Iris pigment epithelial cell (primary cell): ENCODE measurements around the gene CPNE2.
"Not testable (repeated sequence)": the region's sequence is repeated elsewhere in the genome, so short reads cannot be mapped to it uniquely, and the experiment has no call there.

ENCODE experiments used
- DNase-seq: peaks from one replicate; pipeline ENCODE4 v3.0.0-alpha.2; 2011; ENCODE audit warnings: low read depth

CPNE2 gene

GRCh38 chr16:57167953-57168352, 75.6 kb downstream of the CPNE2 start:
- DNase-seq: peak; percentile 83

GRCh38 chr16:57169327-57169726, 76.9 kb downstream of the CPNE2 start:
- DNase-seq: no peak

GRCh38 chr16:57172721-57173290, 80.4 kb downstream of the CPNE2 start:
- DNase-seq: no peak

- DNase-seq: peak; percentile 59
Observed at GRCh38 chr16:57175896-57176295, 83.5 kb downstream of the CPNE2 start.

- DNase-seq: no peak
Observed at GRCh38 chr16:57178196-57178595, 85.8 kb downstream of the CPNE2 start.

GRCh38 chr16:57178793-57179212, 86.4 kb downstream of the CPNE2 start:
- DNase-seq: peak; percentile 47

- no peak for DNase-seq
Observed at GRCh38 chr16:57179215-57179828, 86.9 kb downstream of the CPNE2 start.

- DNase-seq: no peak
Observed at GRCh38 chr16:57184113-57184512, 91.7 kb downstream of the CPNE2 start.

GRCh38 chr16:57184887-57185445, 92.6 kb downstream of the CPNE2 start:
- no peak for DNase-seq

GRCh38 chr16:57185446-57185944, 93.1 kb downstream of the CPNE2 start:
- peak; percentile 72 for DNase-seq

GRCh38 chr16:57185945-57186871, 93.8 kb downstream of the CPNE2 start, which contains the start of the genes PSME3IP1 and RSPRY1:
PSME3IP1 (minus strand) TSS chr16:57186039; CDS start chr16:57173854, 12,185 bp downstream.
RSPRY1 (plus strand) TSS chr16:57186329; CDS start chr16:57204659, 18,330 bp downstream.
- DNase-seq: peak; percentile 100

- DNase-seq: peak; percentile 37
Observed at GRCh38 chr16:57186872-57187854, 94.8 kb downstream of the CPNE2 start.

- DNase-seq: peak; percentile 34
Observed at GRCh38 chr16:57187902-57188710, 95.7 kb downstream of the CPNE2 start.

- no peak for DNase-seq
Observed at GRCh38 chr16:57188711-57189002, 96.3 kb downstream of the CPNE2 start.

GRCh38 chr16:57189527-57189926, 97.1 kb downstream of the CPNE2 start:
- not testable (repeated sequence) for DNase-seq

- peak; percentile 39 for DNase-seq
Observed at GRCh38 chr16:57190136-57190535, 97.8 kb downstream of the CPNE2 start.

GRCh38 chr16:57191056-57191571, 98.7 kb downstream of the CPNE2 start:
- peak; percentile 88 for DNase-seq

GRCh38 chr16:57192146-57192545, 99.8 kb downstream of the CPNE2 start:
- DNase-seq: peak; percentile 79

- DNase-seq: peak; percentile 84
Observed at GRCh38 chr16:57192720-57193486, 100.5 kb downstream of the CPNE2 start.
